CD4-positive, CD25-positive, alpha-beta regulatory T cell (primary cell): ENCODE data around the gene UBE2L5. TPM values are rescaled to one million over a fixed set of nuclear protein-coding genes. Genes with fewer than 3 reads are reported as not detected.

Experiments used
- ATAC-seq, 2 donors: fragments of 150-1000 bp; cut with Tn5 transposase; one replicate each; pipeline ENCODE4 v1.10.0; 2021; ENCODE audit warnings: low read depth in 2 of 2, moderate number of reproducible peaks in 2 of 2, moderate library complexity in 1 of 2
- DNase-seq, 3 donors: peaks; one replicate each; pipeline versions ENCODE4 v3.0.0 to v3.0.0-alpha.2; 2012 to 2022; ENCODE audit warnings: mixed read lengths in 1 of 3
- H3K27ac ChIP-seq: one replicate; pipeline ENCODE4 v1.7.0; 2013; ENCODE audit warnings: mild to moderate bottlenecking, low read length; ENCODE audit not compliant: insufficient read depth, poor library complexity, severe bottlenecking
- H3K27me3 ChIP-seq: one replicate; pipeline ENCODE4 v1.7.0; 2013; ENCODE audit warnings: low read length; ENCODE audit not compliant: control insufficient read depth, insufficient read depth
- H3K36me3 ChIP-seq: one replicate; pipeline ENCODE4 v1.7.0; 2013; ENCODE audit warnings: mild to moderate bottlenecking, low read length, moderate library complexity; ENCODE audit not compliant: control insufficient read depth, insufficient read depth
- H3K4me1 ChIP-seq: 2 replicates; pipeline ENCODE4 v1.7.0; 2013; ENCODE audit warnings: mild to moderate bottlenecking, low read length; ENCODE audit not compliant: insufficient read depth, control insufficient read depth, poor library complexity, severe bottlenecking
- H3K4me3 ChIP-seq: one replicate; pipeline ENCODE4 v1.7.0; 2013; ENCODE audit warnings: low read depth, mild to moderate bottlenecking, low read length, moderate library complexity
- H3K9me3 ChIP-seq, 2 experiments: 1 replicate in 1 of 2; 2 replicates in 1 of 2; pipeline ENCODE4 v1.7.0; 2013; ENCODE audit warnings: low read length in 2 of 2, mild to moderate bottlenecking in 1 of 2, moderate library complexity in 1 of 2; ENCODE audit not compliant: control insufficient read depth in 2 of 2
- H3K27ac Mint-ChIP-seq, 3 donors: one replicate each; pipeline ENCODE4 v1.8.0; 2020 to 2022; ENCODE audit warnings: mild to moderate bottlenecking in 3 of 3, mixed read lengths in 3 of 3, moderate library complexity in 2 of 3
- H3K27me3 Mint-ChIP-seq: one replicate; pipeline ENCODE4 v1.8.0; 2022; ENCODE audit warnings: mild to moderate bottlenecking, mixed read lengths
- H3K36me3 Mint-ChIP-seq: one replicate; pipeline ENCODE4 v1.8.0; 2020; ENCODE audit warnings: mixed read lengths
- H3K4me1 Mint-ChIP-seq, 4 donors: one replicate each; pipeline ENCODE4 v1.8.0; 2020 to 2022; ENCODE audit warnings: mixed read lengths in 4 of 4, mild to moderate bottlenecking in 1 of 4
- H3K4me3 Mint-ChIP-seq, 4 donors: one replicate each; pipeline ENCODE4 v1.8.0; 2020 to 2022; ENCODE audit warnings: mild to moderate bottlenecking in 4 of 4, mixed read lengths in 4 of 4, moderate library complexity in 3 of 4
- H3K9me3 Mint-ChIP-seq, 7 donors: one replicate each; pipeline ENCODE4 v1.8.0; 2020 to 2022; ENCODE audit warnings: mixed read lengths in 7 of 7, mild to moderate bottlenecking in 3 of 7, moderate library complexity in 2 of 7
- polyA plus RNA-seq, 4 donors: library from polyadenylated mRNA; unstranded; fragments of 300-500 nt; fragmentation: Illumina TruSeq; gene quantifications; one replicate each; pipeline ENCODE4 v1.2.3, GENCODE V29; 2021
- total RNA-seq: library from RNA; stranded (reverse); gene quantifications from one replicate; pipeline ENCODE4 v1.2.3, GENCODE V29; 2022

Gene UBE2L5
- total and polyA plus RNA-seq, 5 donors from 2014 or later, result not detected

GRCh38 chr13:30382836-30383525, 39.3 kb upstream of the UBE2L5 start:
- Histone ChIP-seq H3K27ac (no peak overlapping the region), H3K4me3 (peak overlapping the region; percentile 21), H3K9me3 (no peaks in the 10 kb centered on the region), H3K4me1 (peaks cover 11% of the 10 kb centered on the region), H3K27me3 (no peaks in the 10 kb centered on the region), H3K36me3 (no peaks in the 10 kb centered on the region)
- H3K27ac Mint-ChIP-seq, result peak overlapping the region in 2 of 3 donors; percentile 33 to 63
- no peaks in the 10 kb centered on the region for H3K27me3 Mint-ChIP-seq
- no peak for DNase-seq
- H3K4me1 Mint-ChIP-seq, result peaks cover 13 to 27% (median 18%) of the 10 kb centered on the region in 4 donors
- no peak for ATAC-seq
- peak overlapping the region in 2 of 4 donors; percentile 60 to 62 for H3K4me3 Mint-ChIP-seq
- no peaks in the 10 kb centered on the region for H3K36me3 Mint-ChIP-seq
- no peaks in the 10 kb centered on the region for H3K9me3 Mint-ChIP-seq

GRCh38 chr13:30388406-30389283, 33.6 kb upstream of the UBE2L5 start:
- no peak for ATAC-seq
- peak overlapping the region; percentile 67 for H3K4me3 ChIP-seq
- no peak overlapping the region for H3K27ac ChIP-seq

GRCh38 chr13:30391956-30392680, 30.2 kb upstream of the UBE2L5 start:
- Mint-ChIP-seq H3K27ac (peak overlapping the region in 2 of 3 donors; percentile 13 to 79), H3K9me3 (peaks cover 0 to 1% (median 0%) of the 10 kb centered on the region in 7 donors), H3K27me3 (peaks cover 4% of the 10 kb centered on the region), H3K36me3 (no peaks in the 10 kb centered on the region), H3K4me3 (peak overlapping the region in 3 of 4 donors; percentile 14 to 55 (median 52)), H3K4me1 (peaks cover 25 to 64% (median 44%) of the 10 kb centered on the region in 4 donors)
- no peaks in the 10 kb centered on the region for H3K36me3 ChIP-seq
- H3K27me3 ChIP-seq, result no peaks in the 10 kb centered on the region
- peaks cover 38% of the 10 kb centered on the region for H3K4me1 ChIP-seq
- H3K4me3 ChIP-seq, result no peak overlapping the region
- DNase-seq, result no peak
- no peak for ATAC-seq
- H3K27ac ChIP-seq, result no peak overlapping the region
- H3K9me3 ChIP-seq, result no peaks in the 10 kb centered on the region

More at GRCh38 chr13:30388406-30389283, 33.6 kb upstream of the UBE2L5 start:
- Mint-ChIP-seq H3K4me3 (peak overlapping the region in 3 of 4 donors; percentile 19 to 81 (median 70)), H3K4me1 (peaks cover 13 to 35% (median 22%) of the 10 kb centered on the region in 4 donors), H3K27me3 (no peaks in the 10 kb centered on the region), H3K9me3 (peaks cover 0 to 1% (median 0%) of the 10 kb centered on the region in 7 donors), H3K36me3 (no peaks in the 10 kb centered on the region), H3K27ac (peak overlapping the region in 2 of 3 donors; percentile 72 to 84)
- Histone ChIP-seq H3K36me3 (no peaks in the 10 kb centered on the region), H3K4me1 (peaks cover 15% of the 10 kb centered on the region), H3K27me3 (no peaks in the 10 kb centered on the region), H3K9me3 (no peaks in the 10 kb centered on the region)
- DNase-seq, result no peak

GRCh38 chr13:30392681-30393045, 29.6 kb upstream of the UBE2L5 start:
- H3K4me3 Mint-ChIP-seq, result peak overlapping the region in 3 of 4 donors; percentile 14 to 55 (median 47)
- H3K36me3 Mint-ChIP-seq, result no peaks in the 10 kb centered on the region
- Histone ChIP-seq H3K9me3 (no peaks in the 10 kb centered on the region), H3K4me3 (no peak overlapping the region), H3K36me3 (no peaks in the 10 kb centered on the region), H3K27me3 (no peaks in the 10 kb centered on the region), H3K27ac (no peak overlapping the region), H3K4me1 (peaks cover 38% of the 10 kb centered on the region)
- DNase-seq (no peak), ATAC-seq (no peak)
- H3K27ac Mint-ChIP-seq, result peak overlapping the region in 2 of 3 donors; percentile 32 to 89
- H3K9me3 Mint-ChIP-seq, result peaks cover 0 to 1% (median 0%) of the 10 kb centered on the region in 7 donors
- peaks cover 25 to 65% (median 45%) of the 10 kb centered on the region in 4 donors for H3K4me1 Mint-ChIP-seq
- H3K27me3 Mint-ChIP-seq, result peaks cover 4% of the 10 kb centered on the region

- Histone ChIP-seq H3K27me3 (no peaks in the 10 kb centered on the region), H3K4me1 (peaks cover 24% of the 10 kb centered on the region), H3K27ac (peak overlapping the region; percentile 91), H3K9me3 (no peaks in the 10 kb centered on the region), H3K36me3 (no peaks in the 10 kb centered on the region), H3K4me3 (peak overlapping the region; percentile 88)
- DNase-seq (peak in 2 of 3 donors; percentile 55 to 78), ATAC-seq (peak; percentile 69)
- H3K27ac Mint-ChIP-seq, result peak overlapping the region; percentile 87 to 100 (median 89)
- H3K36me3 Mint-ChIP-seq, result no peaks in the 10 kb centered on the region
- peaks cover 0 to 1% (median 0%) of the 10 kb centered on the region in 7 donors for H3K9me3 Mint-ChIP-seq
- H3K4me3 Mint-ChIP-seq, result peak overlapping the region; percentile 85 to 99 (median 92)
- peaks cover 4% of the 10 kb centered on the region for H3K27me3 Mint-ChIP-seq
- peaks cover 19 to 48% (median 34%) of the 10 kb centered on the region in 4 donors for H3K4me1 Mint-ChIP-seq
These were observed 27.5 kb upstream of the UBE2L5 start for GRCh38 chr13:30394751-30395191.

- ATAC-seq (peak; percentile 71 to 72), DNase-seq (peak; percentile 66 to 91 (median 70))
- peaks cover 4% of the 10 kb centered on the region for H3K27me3 Mint-ChIP-seq
- H3K27ac ChIP-seq, result peak overlapping the region; percentile 91
- H3K4me3 Mint-ChIP-seq, result peak overlapping the region; percentile 85 to 99 (median 92)
- peaks cover 0 to 1% (median 0%) of the 10 kb centered on the region in 7 donors for H3K9me3 Mint-ChIP-seq
- H3K9me3 ChIP-seq, result no peaks in the 10 kb centered on the region
- H3K4me3 ChIP-seq, result peak overlapping the region; percentile 88
- H3K27ac Mint-ChIP-seq, result peak overlapping the region; percentile 87 to 100 (median 89)
- H3K27me3 ChIP-seq, result no peaks in the 10 kb centered on the region
- no peaks in the 10 kb centered on the region for H3K36me3 ChIP-seq
- peaks cover 23% of the 10 kb centered on the region for H3K4me1 ChIP-seq
- H3K36me3 Mint-ChIP-seq, result no peaks in the 10 kb centered on the region
- peaks cover 18 to 46% (median 32%) of the 10 kb centered on the region in 4 donors for H3K4me1 Mint-ChIP-seq
These were observed 26.8 kb upstream of the UBE2L5 start for GRCh38 chr13:30395192-30396158.
